Germinal center (tissue), 1 donor: ENCODE data around the gene FOXD2.

Experiments
- DNase-seq: peaks from one replicate; pipeline ENCODE4 v3.0.0; 2012; ENCODE audit warnings: mixed read lengths, low spot score

Gene FOXD2

GRCh38 chr1:47465605-47466004 is 27.8 kb downstream of the FOXD2 start:
- no peak for DNase-seq

GRCh38 chr1:47468709-47469389 is 31.0 kb downstream of the FOXD2 start:
- no peak for DNase-seq

GRCh38 chr1:47469390-47469759 is 31.5 kb downstream of the FOXD2 start:
- no peak for DNase-seq

GRCh38 chr1:47469910-47470309 is 32.1 kb downstream of the FOXD2 start:
- no peak for DNase-seq

- no peak for DNase-seq
Observed at GRCh38 chr1:47471163-47471562, 33.3 kb downstream of the FOXD2 start.

- DNase-seq, result no peak
Observed at GRCh38 chr1:47474278-47475193, 36.7 kb downstream of the FOXD2 start.

- DNase-seq, result no peak
Observed at GRCh38 chr1:47477595-47478080, 39.8 kb downstream of the FOXD2 start.

- DNase-seq, result no peak
Observed at GRCh38 chr1:47478090-47478489, 40.2 kb downstream of the FOXD2 start.

GRCh38 chr1:47479664-47480063 is 41.8 kb downstream of the FOXD2 start:
- no peak for DNase-seq

- no peak for DNase-seq
Observed at GRCh38 chr1:47481936-47482335, 44.1 kb downstream of the FOXD2 start.

- DNase-seq, result no peak
Observed at GRCh38 chr1:47482786-47483185, 44.9 kb downstream of the FOXD2 start.

- no peak for DNase-seq
Observed at GRCh38 chr1:47483651-47484050, 45.8 kb downstream of the FOXD2 start.

GRCh38 chr1:47485817-47486216 is 48.0 kb downstream of the FOXD2 start:
- DNase-seq, result no peak

- no peak for DNase-seq
Observed at GRCh38 chr1:47487332-47487731, 49.5 kb downstream of the FOXD2 start.

GRCh38 chr1:47487850-47488450 is 50.1 kb downstream of the FOXD2 start:
- no peak for DNase-seq
